H9 (cell line): ENCODE results near the gene ZNF341. TPM values are rescaled to one million over a fixed set of nuclear protein-coding genes. Genes with fewer than 3 reads are reported as not detected.

Source experiments
- DNase-seq: peaks from one replicate; pipeline ENCODE4 v3.0.0-alpha.2; 2017
- H2AFZ ChIP-seq: one replicate; pipeline ENCODE4 v1.6.1; 2013; ENCODE audit warnings: mild to moderate bottlenecking, low read length, control low read depth, moderate library complexity
- H2AK5ac ChIP-seq: 2 replicates; pipeline ENCODE4 v1.6.1; 2013; ENCODE audit warnings: low read length, control low read depth, mixed read lengths; ENCODE audit not compliant: insufficient read length
- H2BK120ac ChIP-seq: one replicate; pipeline ENCODE4 v1.6.1; 2013; ENCODE audit warnings: low read depth, mild to moderate bottlenecking, low read length, control low read depth, inconsistent platforms; ENCODE audit not compliant: poor library complexity, severe bottlenecking
- H2BK12ac ChIP-seq: 2 replicates; pipeline ENCODE4 v1.6.1; 2013; ENCODE audit warnings: low read length, control low read depth, mixed read lengths, low read depth; ENCODE audit not compliant: insufficient read length
- H2BK15ac ChIP-seq: 2 replicates; pipeline ENCODE4 v1.6.1; 2013; ENCODE audit warnings: low read depth, low read length, control low read depth
- H2BK20ac ChIP-seq: one replicate; pipeline ENCODE4 v1.6.1; 2013; ENCODE audit warnings: low read depth, mild to moderate bottlenecking, low read length, control low read depth, inconsistent platforms; ENCODE audit not compliant: poor library complexity, severe bottlenecking
- H2BK5ac ChIP-seq: 2 replicates; pipeline ENCODE4 v1.6.1; 2013; ENCODE audit warnings: low read length, control low read depth, mixed read lengths; ENCODE audit not compliant: insufficient read length
- H3K14ac ChIP-seq: 2 replicates; pipeline ENCODE4 v1.6.1; 2013; ENCODE audit warnings: low read length, control low read depth; ENCODE audit not compliant: insufficient read depth
- H3K18ac ChIP-seq: 2 replicates; pipeline ENCODE4 v1.6.1; 2013; ENCODE audit warnings: low read depth, mild to moderate bottlenecking, mixed read lengths, low read length, control low read depth; ENCODE audit not compliant: insufficient read length
- H3K23ac ChIP-seq: 2 replicates; pipeline ENCODE4 v1.6.1; 2013; ENCODE audit warnings: low read length, control low read depth, mixed read lengths, low read depth; ENCODE audit not compliant: insufficient read length
- H3K23me2 ChIP-seq: 2 replicates; pipeline ENCODE4 v1.6.1; 2013; ENCODE audit warnings: low read depth, mild to moderate bottlenecking, mixed read lengths, low read length, control low read depth; ENCODE audit not compliant: insufficient read length, poor library complexity, severe bottlenecking
- H3K27ac ChIP-seq: 2 replicates; pipeline ENCODE4 v1.5.1; 2013; ENCODE audit warnings: low read length, control low read depth, mixed read lengths, low read depth; ENCODE audit not compliant: insufficient read length
- H3K27me3 ChIP-seq: 2 replicates; pipeline ENCODE4 v1.6.1; 2013; ENCODE audit warnings: low read length, control low read depth, inconsistent platforms; ENCODE audit not compliant: insufficient read depth
- H3K4ac ChIP-seq: 2 replicates; pipeline ENCODE4 v1.6.1; 2013; ENCODE audit warnings: low read depth, mild to moderate bottlenecking, control low read depth, inconsistent platforms, low read length, moderate library complexity
- H3K4me1 ChIP-seq: 2 replicates; pipeline ENCODE4 v1.6.1; 2013; ENCODE audit warnings: low read length, control low read depth, inconsistent platforms; ENCODE audit not compliant: insufficient read depth
- H3K4me2 ChIP-seq: 2 replicates; pipeline ENCODE4 v1.6.1; 2013; ENCODE audit warnings: low read length, control low read depth, mixed read lengths; ENCODE audit not compliant: insufficient read length, insufficient read depth
- H3K56ac ChIP-seq: 2 replicates; pipeline ENCODE4 v1.6.1; 2013; ENCODE audit warnings: low read depth, mild to moderate bottlenecking, mixed read lengths, low read length, control low read depth; ENCODE audit not compliant: insufficient read length
- H3K79me1 ChIP-seq: 2 replicates; pipeline ENCODE4 v1.6.1; 2013; ENCODE audit warnings: low read depth, mild to moderate bottlenecking, moderate library complexity, low read length, control low read depth, inconsistent platforms; ENCODE audit not compliant: insufficient read depth, poor library complexity, severe bottlenecking
- H3K79me2 ChIP-seq: 2 replicates; pipeline ENCODE4 v1.6.1; 2013; ENCODE audit warnings: low read length, control low read depth, inconsistent platforms; ENCODE audit not compliant: insufficient read depth
- H3K9ac ChIP-seq: 2 replicates; pipeline ENCODE4 v1.6.1; 2013; ENCODE audit warnings: low read length, control low read depth, mixed read lengths; ENCODE audit not compliant: insufficient read length; ENCODE audit errors: extremely low read depth
- H3K9me3 ChIP-seq: one replicate; pipeline ENCODE4 v1.6.1; 2013; ENCODE audit warnings: low read depth, low read length, inconsistent platforms; ENCODE audit not compliant: control insufficient read depth
- H3T11ph ChIP-seq: one replicate; pipeline ENCODE4 v1.6.1; 2013; ENCODE audit warnings: mild to moderate bottlenecking, low read length, control low read depth, inconsistent platforms
- H4K20me1 ChIP-seq: one replicate; pipeline ENCODE4 v1.6.1; 2013; ENCODE audit not compliant: control insufficient read depth, insufficient read length, insufficient read depth
- H4K5ac ChIP-seq: 2 replicates; pipeline ENCODE4 v1.6.1; 2013; ENCODE audit warnings: low read depth, mild to moderate bottlenecking, mixed read lengths, low read length, control low read depth; ENCODE audit not compliant: insufficient read length
- H4K8ac ChIP-seq: replicated peaks from 2 replicates; pipeline ENCODE4 v1.6.1; 2013; ENCODE audit warnings: low read length, control low read depth, mixed read lengths, low read depth; ENCODE audit not compliant: insufficient read length
- H4K91ac ChIP-seq: 2 replicates; pipeline ENCODE4 v1.6.1; 2013; ENCODE audit warnings: low read depth, mild to moderate bottlenecking, moderate library complexity, mixed read lengths, low read length, control low read depth; ENCODE audit not compliant: insufficient read length
- H3K27ac Mint-ChIP-seq, 3 experiments: 2 replicates in 2 of 3; 3 replicates in 1 of 3; pipeline ENCODE4 v1.8.0; 2020 to 2021; ENCODE audit warnings: mixed read lengths in 3 of 3, mild to moderate bottlenecking in 1 of 3, moderate library complexity in 1 of 3
- H3K27me3 Mint-ChIP-seq: 2 replicates; pipeline ENCODE4 v1.8.0; 2021; ENCODE audit warnings: low read depth, mild to moderate bottlenecking, moderate library complexity, mixed read lengths
- H3K36me3 Mint-ChIP-seq, 3 experiments: 2 replicates in 2 of 3; 3 replicates in 1 of 3; pipeline ENCODE4 v1.8.0; 2020 to 2021; ENCODE audit warnings: low read depth in 3 of 3, mixed read lengths in 3 of 3; ENCODE audit not compliant: insufficient read depth in 1 of 3
- H3K4me1 Mint-ChIP-seq, 2 experiments: 2 replicates each; pipeline ENCODE4 v1.8.0; 2020; ENCODE audit warnings: mixed read lengths in 2 of 2
- H3K4me3 Mint-ChIP-seq, 2 experiments: 2 replicates in 1 of 2; 3 replicates in 1 of 2; pipeline ENCODE4 v1.8.0; 2020 to 2021; ENCODE audit warnings: mild to moderate bottlenecking in 2 of 2, mixed read lengths in 2 of 2, moderate library complexity in 1 of 2
- H3K9me3 Mint-ChIP-seq, 2 experiments: 2 replicates in 1 of 2; 3 replicates in 1 of 2; pipeline ENCODE4 v1.8.0; 2020; ENCODE audit warnings: mild to moderate bottlenecking in 2 of 2, mixed read lengths in 2 of 2, moderate library complexity in 1 of 2
- WGBS: extraction: QIAGEN DNeasy Blood & Tissue Kit; methylation state at CpG from one replicate; pipeline ENCODE4 v1.1.7; 2013; ENCODE audit warnings: missing lambda C conversion rate, low lambda C conversion rate, mixed read lengths; ENCODE audit not compliant: insufficient read length; ENCODE audit errors: extremely low coverage; 5-methylcytosine and 5-hydroxymethylcytosine counted together
- total RNA-seq: library from RNA; stranded (reverse); gene quantifications from 2 replicates; pipeline ENCODE4 v1.2.1, GENCODE V29; 2021
- TF ChIP-seq, protein P1 (sequence below): fragments of 200-600 bp; sonication (generic); conservative IDR thresholded peaks from 3 replicates; pipeline ENCODE4 v1.8.0; 2021; ENCODE audit warnings: antibody characterized with exemption, mild to moderate bottlenecking

The ZNF341 gene
- total RNA-seq, 1 experiment from 2014 or later, result 5.2 TPM

GRCh38 chr20:33710681-33711445, 20.9 kb upstream of the ZNF341 start:
- Mint-ChIP-seq H3K9me3 (no peaks in the 10 kb centered on the region; a peak in 1 of 5 replicates), H3K36me3 (peaks cover 0 to 4% (median 0%) of the 10 kb centered on the region in 3 experiments; a peak in 1 of 7 replicates), H3K4me1 (peaks cover 13 to 25% of the 10 kb centered on the region in 2 experiments), H3K27me3 (no peaks in the 10 kb centered on the region), H3K27ac (peak overlapping the region in 2 of 3 experiments; percentile 21 to 69; a peak in 4 of 7 replicates), H3K4me3 (no peak overlapping the region)
- Histone ChIP-seq H3K4me2 (no peak overlapping the region), H3K14ac (no peak overlapping the region), H3K18ac (peak overlapping the region; percentile 5), H3K4ac (no peak overlapping the region), H3K23ac (no peak overlapping the region), H3K9ac (no peak overlapping the region), H2AFZ (no peak overlapping the region), H4K5ac (no peak overlapping the region), H3K79me2 (no peaks in the 10 kb centered on the region), H4K20me1 (no peaks in the 10 kb centered on the region), H2BK12ac (no peak overlapping the region), H2BK5ac (no peak overlapping the region), H3T11ph (no peak overlapping the region), H3K79me1 (no peaks in the 10 kb centered on the region), H2BK15ac (no peak overlapping the region), H3K27ac (no peak overlapping the region), H3K56ac (no peak overlapping the region), H4K8ac (no peak overlapping the region), H2BK20ac (no peak overlapping the region), H2BK120ac (no peak overlapping the region), H4K91ac (no peak overlapping the region), H3K23me2 (no peaks in the 10 kb centered on the region), H3K27me3 (no peaks in the 10 kb centered on the region), H3K4me1 (no peaks in the 10 kb centered on the region; the same call in 1 of the 2 replicates), H2AK5ac (no peak overlapping the region), H3K9me3 (no peaks in the 10 kb centered on the region)
- WGBS, result no CpG with 5 or more reads among the region's 14 CpGs
- DNase-seq, result no peak
- TF ChIP-seq, protein P1, sequence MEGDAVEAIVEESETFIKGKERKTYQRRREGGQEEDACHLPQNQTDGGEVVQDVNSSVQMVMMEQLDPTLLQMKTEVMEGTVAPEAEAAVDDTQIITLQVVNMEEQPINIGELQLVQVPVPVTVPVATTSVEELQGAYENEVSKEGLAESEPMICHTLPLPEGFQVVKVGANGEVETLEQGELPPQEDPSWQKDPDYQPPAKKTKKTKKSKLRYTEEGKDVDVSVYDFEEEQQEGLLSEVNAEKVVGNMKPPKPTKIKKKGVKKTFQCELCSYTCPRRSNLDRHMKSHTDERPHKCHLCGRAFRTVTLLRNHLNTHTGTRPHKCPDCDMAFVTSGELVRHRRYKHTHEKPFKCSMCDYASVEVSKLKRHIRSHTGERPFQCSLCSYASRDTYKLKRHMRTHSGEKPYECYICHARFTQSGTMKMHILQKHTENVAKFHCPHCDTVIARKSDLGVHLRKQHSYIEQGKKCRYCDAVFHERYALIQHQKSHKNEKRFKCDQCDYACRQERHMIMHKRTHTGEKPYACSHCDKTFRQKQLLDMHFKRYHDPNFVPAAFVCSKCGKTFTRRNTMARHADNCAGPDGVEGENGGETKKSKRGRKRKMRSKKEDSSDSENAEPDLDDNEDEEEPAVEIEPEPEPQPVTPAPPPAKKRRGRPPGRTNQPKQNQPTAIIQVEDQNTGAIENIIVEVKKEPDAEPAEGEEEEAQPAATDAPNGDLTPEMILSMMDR, result no peak
